Measurements from ENCODE around the gene CPM.
"Not testable (repeated sequence)": the region's sequence is repeated elsewhere in the genome, so short reads cannot be mapped to it uniquely, and the experiment has no call there.

CPM gene

GRCh38 chr12:68807274-68807575, 125.7 kb downstream of the CPM start:
- DNase-seq (ENCODE audit: low read depth), result not testable (repeated sequence)

DNA sequence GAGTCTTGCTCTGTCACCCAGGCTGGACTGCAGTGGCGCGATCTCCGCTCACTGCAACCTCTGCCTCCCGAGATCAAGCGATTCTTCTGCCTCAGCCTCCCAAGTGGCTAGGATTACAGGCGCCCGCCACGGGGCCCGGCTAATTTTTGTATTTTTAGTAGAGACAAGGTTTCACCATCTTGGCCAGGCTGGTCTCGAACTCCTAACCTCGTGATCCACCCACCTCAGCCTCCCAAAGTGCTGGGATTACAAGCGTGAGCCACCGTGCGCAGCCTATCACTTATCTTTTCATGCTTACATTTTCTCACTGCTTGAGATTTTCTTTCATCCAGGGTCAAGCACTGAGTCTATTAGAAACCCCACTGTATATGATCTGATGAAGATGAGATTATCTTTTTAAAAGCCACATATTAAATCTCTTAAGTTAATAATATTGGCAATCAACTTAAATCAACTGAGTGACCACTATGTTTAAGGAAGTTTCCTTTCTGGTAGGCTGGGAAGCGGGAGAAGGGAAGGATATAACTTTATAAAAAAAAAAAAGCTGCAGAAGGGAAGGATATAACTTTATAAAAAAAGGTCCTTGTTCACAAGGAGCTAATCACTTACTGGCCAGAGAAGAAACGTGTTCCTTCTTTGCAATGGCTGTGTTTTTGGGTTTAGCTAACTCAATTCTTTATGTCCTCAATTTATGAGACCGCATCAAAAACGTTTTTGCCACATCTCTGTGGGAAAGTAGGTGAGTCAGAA, 126.3 kb downstream of the CPM start:
- DNase-seq (ENCODE audit: low read depth), result no peak

- DNase-seq (ENCODE audit: low read depth), result no peak
These were observed 127.3 kb downstream of the CPM start for GRCh38 chr12:68805592-68806120.

DNA sequence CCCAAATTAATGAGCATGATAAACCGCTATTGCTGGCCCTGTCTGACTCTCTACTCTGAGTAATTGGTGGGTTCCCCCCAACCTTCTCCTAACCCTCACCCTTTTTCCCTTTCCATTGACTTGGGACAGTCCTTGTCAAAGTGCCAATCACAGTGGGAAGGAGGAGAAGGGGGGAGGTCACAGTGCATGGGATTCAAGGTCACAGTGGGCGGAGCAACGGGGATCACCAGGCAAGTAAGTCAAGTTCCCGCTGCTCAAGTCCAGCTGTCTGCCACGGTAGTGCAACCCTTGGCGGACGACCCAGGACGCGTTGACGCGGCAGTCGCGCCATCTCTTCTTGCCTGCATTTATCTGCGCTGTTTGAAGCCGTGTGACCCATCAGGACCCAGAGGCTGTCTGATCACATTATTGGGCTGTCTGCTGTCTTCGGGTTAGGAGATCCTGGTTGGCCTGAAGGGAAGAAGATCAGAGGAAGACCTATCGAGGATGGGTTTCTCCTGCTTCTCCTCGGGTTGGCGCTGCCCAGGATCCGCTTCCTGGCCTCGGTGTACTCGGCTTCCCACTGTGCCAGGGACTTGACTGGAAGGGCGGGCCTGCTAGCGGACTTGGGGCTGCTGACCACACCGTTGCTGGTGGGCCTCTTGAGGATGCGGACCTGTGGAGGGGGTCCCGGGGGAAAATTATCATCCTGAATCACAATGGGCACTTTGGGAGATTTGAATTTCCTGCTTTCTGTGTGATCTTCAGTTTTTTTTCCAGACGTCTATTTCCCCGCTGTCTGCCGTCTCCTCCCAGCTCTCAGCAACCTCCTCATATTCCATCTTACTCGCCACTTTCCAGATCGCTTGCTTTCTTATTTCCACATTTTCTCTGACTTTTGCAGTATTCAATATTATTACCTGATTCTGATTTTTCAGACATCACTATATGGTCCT, 128.0 kb downstream of the CPM start:
- no peak for DNase-seq (ENCODE audit: low read depth)

DNA sequence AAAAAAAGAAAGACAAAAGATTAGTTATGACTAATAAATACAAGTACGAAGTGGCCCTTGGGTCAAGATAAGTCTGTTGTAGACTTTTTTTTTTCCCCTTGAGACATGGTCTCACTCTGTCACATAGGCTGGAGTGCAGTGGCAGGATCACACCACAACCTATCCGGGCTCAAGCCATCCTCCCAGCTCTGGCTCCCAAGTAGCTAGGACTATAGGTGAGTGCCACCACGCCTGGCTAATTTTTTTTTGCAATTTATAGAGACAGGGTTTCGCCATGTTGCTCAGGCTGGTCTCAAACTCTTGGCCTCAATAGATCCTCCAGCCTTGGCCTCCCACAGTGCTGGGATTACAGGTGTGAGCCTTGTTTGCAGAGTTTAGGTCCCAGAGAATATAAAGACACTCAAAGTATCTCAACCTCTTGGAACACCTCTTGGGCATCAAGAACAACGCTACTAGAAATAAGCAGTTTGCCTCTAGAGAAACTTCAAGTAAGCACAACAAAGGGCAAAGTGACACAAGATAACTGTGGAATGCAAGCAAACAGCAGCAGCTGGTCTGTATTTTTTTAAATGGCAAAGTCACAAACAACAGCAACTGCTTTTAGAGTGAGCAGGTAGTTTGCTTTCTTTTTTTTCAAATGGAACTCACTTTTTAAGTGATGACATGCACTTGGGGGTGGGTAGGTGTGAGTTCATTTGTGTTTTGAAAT, 128.9 kb downstream of the CPM start:
- no peak for DNase-seq (ENCODE audit: low read depth)

- DNase-seq (ENCODE audit: low read depth), result not testable (repeated sequence)
These were observed 129.9 kb downstream of the CPM start for GRCh38 chr12:68802911-68803651.

- not testable (repeated sequence) for DNase-seq (ENCODE audit: low read depth)
These were observed 130.6 kb downstream of the CPM start for GRCh38 chr12:68802372-68802745.

Data from HS-5 (cell line).